ENCODE data around the gene ASB2. TPM values are rescaled to one million over a fixed set of nuclear protein-coding genes. Genes with fewer than 3 reads are reported as not detected.

The ASB2 gene
- total and polyA plus RNA-seq, 2 of the 8 experiments (the other 6 are each of a cell fraction or from before 2014, with no cell fraction given), result 1.0 to 2.1 TPM

DNA sequence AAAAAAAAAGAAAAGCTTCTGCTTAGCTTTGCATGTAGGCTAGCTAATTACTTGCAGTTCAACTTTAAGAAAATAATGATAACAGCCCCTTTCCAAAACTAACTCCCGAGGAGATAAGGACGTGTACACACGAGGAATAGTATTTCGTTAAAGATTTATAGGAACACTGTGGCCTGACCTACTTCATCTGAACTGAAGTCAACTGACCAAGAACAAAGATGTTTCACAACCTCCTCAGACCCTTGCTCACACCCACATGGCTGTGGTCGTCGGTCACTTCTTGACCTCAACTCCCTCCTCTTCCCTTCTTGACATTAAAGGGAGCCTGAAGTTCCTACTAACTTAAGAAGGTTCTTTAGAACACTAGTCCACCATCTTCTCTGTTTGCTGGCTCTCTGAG lies 74.6 kb downstream of the ASB2 start (continued):
- TF ChIP-seq NANOG (IDR thresholded peaks at IDR 0.05; ENCODE audit: insufficient read depth, low read depth, low read length, poor library complexity, severe bottlenecking), result no peak
- TF ChIP-seq, protein P1, sequence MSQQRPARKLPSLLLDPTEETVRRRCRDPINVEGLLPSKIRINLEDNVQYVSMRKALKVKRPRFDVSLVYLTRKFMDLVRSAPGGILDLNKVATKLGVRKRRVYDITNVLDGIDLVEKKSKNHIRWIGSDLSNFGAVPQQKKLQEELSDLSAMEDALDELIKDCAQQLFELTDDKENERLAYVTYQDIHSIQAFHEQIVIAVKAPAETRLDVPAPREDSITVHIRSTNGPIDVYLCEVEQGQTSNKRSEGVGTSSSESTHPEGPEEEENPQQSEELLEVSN (IDR thresholded peaks at IDR 0.05), result no peak
- TF ChIP-seq CBX5 (IDR thresholded peaks at IDR 0.05; ENCODE audit: low read depth, low read length), result no peak
- TF ChIP-seq POLR2AphosphoS5 (IDR thresholded peaks at IDR 0.05; ENCODE audit: low read depth, low read length), result no peak
- no peak for TF ChIP-seq GTF2F1 (IDR thresholded peaks at IDR 0.05; ENCODE audit: borderline replicate concordance, low read depth, low read length)
- TF ChIP-seq SAP30 (IDR thresholded peaks at IDR 0.05; ENCODE audit: insufficient read depth, insufficient replicate concordance, low read length), result no peak
